Measurements from ENCODE around the gene TUBA8. TPM values are rescaled to one million over a fixed set of nuclear protein-coding genes. Genes with fewer than 3 reads are reported as not detected.
"Not testable (repeated sequence)": the region's sequence is repeated elsewhere in the genome, so short reads cannot be mapped to it uniquely, and the experiment has no call there.

TUBA8 gene
- total RNA-seq, 1 donor = 0.36 TPM

- peak; percentile 61 for DNase-seq (ENCODE audit: insufficient read length, low spot score, missing footprints)
- H2AFZ ChIP-seq (ENCODE audit: low read length) = no peak overlapping the region
- no peak overlapping the region for H3K4me2 ChIP-seq (ENCODE audit: insufficient read depth, low read length)
- H3K4me3 ChIP-seq (ENCODE audit: insufficient read depth, low read length) = no peak overlapping the region
- H3K27me3 ChIP-seq (ENCODE audit: insufficient read depth, low read length) = no peaks in the 10 kb centered on the region
- H3K36me3 ChIP-seq (ENCODE audit: insufficient read depth, low read length) = no peaks in the 10 kb centered on the region
- H3K27ac ChIP-seq (ENCODE audit: low read depth, low read length) = no peak overlapping the region
- no peaks in the 10 kb centered on the region for H3K79me2 ChIP-seq (ENCODE audit: insufficient read depth, low read length)
- H3K9me3 ChIP-seq (ENCODE audit: low read depth, low read length) = no peaks in the 10 kb centered on the region
- TF ChIP-seq CTCF (IDR thresholded peaks at IDR 0.05; ENCODE audit: extremely low read depth, low read depth, low read length) = no peak
- H3K4me1 ChIP-seq (ENCODE audit: insufficient read depth, low read length) = no peaks in the 10 kb centered on the region
- no peaks in the 10 kb centered on the region for H4K20me1 ChIP-seq (ENCODE audit: insufficient read depth, low read length)
Measured at GRCh38 chr22:18136563-18137320, 26.1 kb downstream of the TUBA8 start.

- not testable (repeated sequence) for H3K36me3 ChIP-seq (ENCODE audit: insufficient read depth, low read length); H3K4me1 ChIP-seq (ENCODE audit: insufficient read depth, low read length); H3K27me3 ChIP-seq (ENCODE audit: insufficient read depth, low read length); H3K4me2 ChIP-seq (ENCODE audit: insufficient read depth, low read length); H3K9me3 ChIP-seq (ENCODE audit: low read depth, low read length); H2AFZ ChIP-seq (ENCODE audit: low read length); H3K79me2 ChIP-seq (ENCODE audit: insufficient read depth, low read length); DNase-seq (ENCODE audit: insufficient read length, low spot score, missing footprints); H3K4me3 ChIP-seq (ENCODE audit: insufficient read depth, low read length); H4K20me1 ChIP-seq (ENCODE audit: insufficient read depth, low read length); H3K27ac ChIP-seq (ENCODE audit: low read depth, low read length)
Measured at GRCh38 chr22:18141004-18141403, 30.4 kb downstream of the TUBA8 start.

- Histone ChIP-seq H3K4me3 (ENCODE audit: insufficient read depth, low read length) (no peak overlapping the region), H3K27me3 (ENCODE audit: insufficient read depth, low read length) (no peaks in the 10 kb centered on the region)
Measured at GRCh38 chr22:18144105-18144504, 33.5 kb downstream of the TUBA8 start.

GRCh38 chr22:18145676-18146388, 35.2 kb downstream of the TUBA8 start:
- peaks cover 4% of the 10 kb centered on the region for H3K4me1 ChIP-seq (ENCODE audit: insufficient read depth, low read length)
- no peak overlapping the region for H3K27ac ChIP-seq (ENCODE audit: low read depth, low read length)
- no peaks in the 10 kb centered on the region for H3K36me3 ChIP-seq (ENCODE audit: insufficient read depth, low read length)
- no peaks in the 10 kb centered on the region for H3K27me3 ChIP-seq (ENCODE audit: insufficient read depth, low read length)
- no peaks in the 10 kb centered on the region for H3K79me2 ChIP-seq (ENCODE audit: insufficient read depth, low read length)
- no peak overlapping the region for H3K4me3 ChIP-seq (ENCODE audit: insufficient read depth, low read length)
- DNase-seq (ENCODE audit: insufficient read length, low spot score, missing footprints) = no peak
- no peaks in the 10 kb centered on the region for H4K20me1 ChIP-seq (ENCODE audit: insufficient read depth, low read length)
- H3K9me3 ChIP-seq (ENCODE audit: low read depth, low read length) = no peaks in the 10 kb centered on the region
- no peak overlapping the region for H2AFZ ChIP-seq (ENCODE audit: low read length)
- no peak for TF ChIP-seq CTCF (IDR thresholded peaks at IDR 0.05; ENCODE audit: extremely low read depth, low read depth, low read length)
- H3K4me2 ChIP-seq (ENCODE audit: insufficient read depth, low read length) = no peak overlapping the region

More at GRCh38 chr22:18144105-18144504, 33.5 kb downstream of the TUBA8 start:
- no peaks in the 10 kb centered on the region for H3K4me1 ChIP-seq (ENCODE audit: insufficient read depth, low read length)
- H3K4me2 ChIP-seq (ENCODE audit: insufficient read depth, low read length) = no peak overlapping the region
- no peaks in the 10 kb centered on the region for H4K20me1 ChIP-seq (ENCODE audit: insufficient read depth, low read length)
- H3K27ac ChIP-seq (ENCODE audit: low read depth, low read length) = no peak overlapping the region
- no peak for TF ChIP-seq CTCF (IDR thresholded peaks at IDR 0.05; ENCODE audit: extremely low read depth, low read depth, low read length)
- no peak for DNase-seq (ENCODE audit: insufficient read length, low spot score, missing footprints)
- no peak overlapping the region for H2AFZ ChIP-seq (ENCODE audit: low read length)
- no peaks in the 10 kb centered on the region for H3K36me3 ChIP-seq (ENCODE audit: insufficient read depth, low read length)
- H3K79me2 ChIP-seq (ENCODE audit: insufficient read depth, low read length) = no peaks in the 10 kb centered on the region
- H3K9me3 ChIP-seq (ENCODE audit: low read depth, low read length) = no peaks in the 10 kb centered on the region
